Smooth muscle cell (in vitro differentiated cells): ENCODE measurements around the gene ZNF525. TPM values are rescaled to one million over a fixed set of nuclear protein-coding genes. Genes with fewer than 3 reads are reported as not detected.

ENCODE experiments used
- DNase-seq: peaks from one replicate; lab custom pipeline; 2025; ENCODE audit not compliant: unreplicated experiment; lab: John Stamatoyannopoulos, UW
- H2AFZ ChIP-seq: fragments of 200-600 bp; sonication (generic); 2 replicates; pipeline ENCODE4 v1.6.0; 2016; ENCODE audit warnings: antibody characterized with exemption, low read depth, mild to moderate bottlenecking
- H3F3A ChIP-seq: fragments of 200-600 bp; sonication (generic); 2 replicates; pipeline ENCODE4 v1.6.0; 2017; ENCODE audit warnings: antibody characterized with exemption, low read depth
- H3K27ac ChIP-seq: fragments of 200-600 bp; sonication (generic); 2 replicates; pipeline ENCODE4 v1.5.1; 2016; ENCODE audit warnings: low read depth, mild to moderate bottlenecking
- H3K27me3 ChIP-seq: fragments of 200-600 bp; sonication (generic); 2 replicates; pipeline ENCODE4 v1.6.1; 2016; ENCODE audit warnings: low read depth, mild to moderate bottlenecking
- H3K36me3 ChIP-seq: fragments of 200-600 bp; sonication (generic); 2 replicates; pipeline ENCODE4 v1.5.1; 2016; ENCODE audit warnings: low read depth
- H3K4me1 ChIP-seq: fragments of 200-600 bp; sonication (generic); 2 replicates; pipeline ENCODE4 v1.5.1; 2016; ENCODE audit warnings: low read depth
- H3K4me2 ChIP-seq: fragments of 200-600 bp; sonication (generic); 2 replicates; pipeline ENCODE4 v1.6.0; 2016; ENCODE audit warnings: mild to moderate bottlenecking
- H3K4me3 ChIP-seq: fragments of 200-600 bp; sonication (generic); 2 replicates; pipeline ENCODE4 v1.5.1; 2016; ENCODE audit warnings: mild to moderate bottlenecking
- H3K79me2 ChIP-seq: fragments of 200-600 bp; sonication (generic); 2 replicates; pipeline ENCODE4 v1.6.0; 2016; ENCODE audit warnings: low read depth, mild to moderate bottlenecking
- H3K9ac ChIP-seq: fragments of 200-600 bp; sonication (generic); 2 replicates; pipeline ENCODE4 v1.6.0; 2016; ENCODE audit warnings: low read depth
- H3K9me3 ChIP-seq: fragments of 200-600 bp; sonication (generic); replicated peaks from 2 replicates; pipeline ENCODE4 v1.5.1; 2016; ENCODE audit warnings: low read depth
- H4K20me1 ChIP-seq: fragments of 200-600 bp; sonication (generic); 2 replicates; pipeline ENCODE4 v1.6.0; 2016; ENCODE audit warnings: low read depth
- CTCF ChIP-seq: fragments of 200-600 bp; sonication (generic); IDR thresholded peaks from 2 replicates; pipeline ENCODE4 v1.5.1; 2017; ENCODE audit warnings: borderline replicate concordance, mild to moderate bottlenecking, antibody characterized with exemption; ENCODE audit not compliant: insufficient read depth, poor library complexity, severe bottlenecking
- WGBS: methylation state at CpG from one replicate; pipeline ENCODE4 v1.1.7; 2016; ENCODE audit warnings: low lambda C conversion rate; 5-methylcytosine and 5-hydroxymethylcytosine counted together
- polyA plus RNA-seq: library from polyadenylated mRNA; unstranded; fragments of >200 nt; fragmentation: Nextera tagmentation; extraction: Ambion mirVana; gene quantifications from 2 replicates; pipeline ENCODE4 v1.2.1, GENCODE V29; 2016
- small RNA-seq: library from RNA; depleted of rRNA; stranded (forward); fragments of <200 nt; gene quantifications from one replicate; pipeline ENCODE3, GENCODE V24; 2014
- total RNA-seq: library from RNA; depleted of rRNA; stranded (reverse); fragments of >200 nt; gene quantifications from 2 replicates; pipeline ENCODE4 v1.2.3, GENCODE V29; 2014

Gene ZNF525
- total and polyA plus RNA-seq, 2 experiments from 2014 or later: 1.4 to 11.7 TPM

GRCh38 chr19:53424968-53425597, 59.6 kb downstream of the ZNF525 start:
- no peak overlapping the region for H3K9ac ChIP-seq
- no peaks in the 10 kb centered on the region for H4K20me1 ChIP-seq
- 31% methylated on average over 9 of the region's 9 CpGs for WGBS
- H3K27me3 ChIP-seq: no peaks in the 10 kb centered on the region
- H3K36me3 ChIP-seq: no peaks in the 10 kb centered on the region
- DNase-seq: peak; percentile 7
- TF ChIP-seq CTCF: peak; percentile 78
- H3K4me3 ChIP-seq: no peak overlapping the region
- H3K4me2 ChIP-seq: no peak overlapping the region
- H3K27ac ChIP-seq: no peak overlapping the region
- H3F3A ChIP-seq: no peaks in the 10 kb centered on the region
- H2AFZ ChIP-seq: no peak overlapping the region
- no peaks in the 10 kb centered on the region for H3K79me2 ChIP-seq
- H3K4me1 ChIP-seq: no peaks in the 10 kb centered on the region
- H3K9me3 ChIP-seq: no peaks in the 10 kb centered on the region

- Histone ChIP-seq H3F3A (no peaks in the 10 kb centered on the region), H3K4me2 (peak within 1 kb of the TSS; percentile 100), H3K4me1 (peaks cover 13% of the 10 kb centered on the region), H3K4me3 (peak within 1 kb of the TSS; percentile 78), H3K36me3 (no peaks in the 10 kb centered on the region), H3K27me3 (no peaks in the 10 kb centered on the region), H2AFZ (peak within 1 kb of the TSS; percentile 86), H4K20me1 (peaks cover 7% of the 10 kb centered on the region), H3K27ac (peak within 1 kb of the TSS; percentile 90), H3K79me2 (peaks cover 34% of the 10 kb centered on the region), H3K9me3 (no peaks in the 10 kb centered on the region), H3K9ac (peak within 1 kb of the TSS; percentile 93)
- 1% methylated on average over 32 of the region's 46 CpGs for WGBS
- peak; percentile 21 for TF ChIP-seq CTCF
- peak; percentile 90 for DNase-seq
These were observed 66.0 kb downstream of the ZNF525 start, which contains the start of gene ZNF761 for GRCh38 chr19:53431399-53432087. Gene ZNF761 (plus strand): TSS chr19:53431984. CDS start chr19:53447269, 15,285 bp downstream.

GRCh38 chr19:53432088-53432661, 66.7 kb downstream of the ZNF525 start:
- H4K20me1 ChIP-seq: peaks cover 7% of the 10 kb centered on the region
- H3K27ac ChIP-seq: peak overlapping the region; percentile 90
- H3K4me3 ChIP-seq: peak overlapping the region; percentile 78
- peak overlapping the region; percentile 93 for H3K9ac ChIP-seq
- 1% methylated on average over 30 of the region's 30 CpGs for WGBS
- DNase-seq: peak; percentile 20
- H3K79me2 ChIP-seq: peaks cover 38% of the 10 kb centered on the region
- H3K9me3 ChIP-seq: no peaks in the 10 kb centered on the region
- H2AFZ ChIP-seq: peak overlapping the region; percentile 86
- no peaks in the 10 kb centered on the region for H3K36me3 ChIP-seq
- no peak for TF ChIP-seq CTCF
- H3K4me1 ChIP-seq: peaks cover 13% of the 10 kb centered on the region
- H3K4me2 ChIP-seq: peak overlapping the region; percentile 100
- no peaks in the 10 kb centered on the region for H3F3A ChIP-seq
- H3K27me3 ChIP-seq: no peaks in the 10 kb centered on the region

Small RNA genes within 50 kb of the gene (small RNA-seq; reads per million reads assigned to genes)
- not detected for gene RPL39P36

Other genes starting within 250 kb of the ZNF525 start
- gene ZNF415, start 232.8 kb upstream of the ZNF525 start, total RNA-seq: 14.8 and 48.7 TPM in 2 replicates
- gene ZNF415, start 232.8 kb upstream of the ZNF525 start, polyA plus RNA-seq: 6.7 and 12.4 TPM in 2 replicates
- 9.9 and 17.8 TPM in 2 replicates for gene ZNF347, start 206.7 kb upstream of the ZNF525 start, total RNA-seq
- gene ZNF347, start 206.7 kb upstream of the ZNF525 start, polyA plus RNA-seq: 4.5 and 4.7 TPM in 2 replicates
- 2.8 and 9.9 TPM in 2 replicates for gene ZNF665, start 172.3 kb upstream of the ZNF525 start, total RNA-seq
- 4.4 and 6.0 TPM in 2 replicates for gene ZNF665, start 172.3 kb upstream of the ZNF525 start, polyA plus RNA-seq
- 43.0 and 62.4 TPM in 2 replicates for gene ZNF677, start 110.8 kb upstream of the ZNF525 start, total RNA-seq
- gene ZNF677, start 110.8 kb upstream of the ZNF525 start, polyA plus RNA-seq: 25.4 and 29.7 TPM in 2 replicates
- not detected in 2 replicates for gene VN1R2, start 107.4 kb upstream of the ZNF525 start, total RNA-seq
- gene VN1R2, start 107.4 kb upstream of the ZNF525 start, polyA plus RNA-seq: not detected in 2 replicates
- not detected in 2 replicates for gene VN1R4, start 98.0 kb upstream of the ZNF525 start, total RNA-seq
- gene VN1R4, start 98.0 kb upstream of the ZNF525 start, polyA plus RNA-seq: not detected in 2 replicates
- gene ZNF845, start 32.0 kb upstream of the ZNF525 start, total RNA-seq: 9.5 and 11.2 TPM in 2 replicates
- gene ZNF845, start 32.0 kb upstream of the ZNF525 start, polyA plus RNA-seq: 2.0 and 3.1 TPM in 2 replicates
- 7.7 and 15.0 TPM in 2 replicates for gene ZNF765, start 29.4 kb downstream of the ZNF525 start, total RNA-seq
- gene ZNF765, start 29.4 kb downstream of the ZNF525 start, polyA plus RNA-seq: 3.8 and 4.3 TPM in 2 replicates
- 14.5 and 24.1 TPM in 2 replicates for gene ZNF761, start 66.3 kb downstream of the ZNF525 start, total RNA-seq
- 10.4 and 11.0 TPM in 2 replicates for gene ZNF761, start 66.3 kb downstream of the ZNF525 start, polyA plus RNA-seq
- 5.4 and 5.9 TPM in 2 replicates for gene ZNF813, start 102.0 kb downstream of the ZNF525 start, total RNA-seq
- 2.4 TPM in 2 replicates for gene ZNF813, start 102.0 kb downstream of the ZNF525 start, polyA plus RNA-seq
- 9.1 and 12.1 TPM in 2 replicates for gene ZNF331, start 172.4 kb downstream of the ZNF525 start, total RNA-seq
- 9.7 and 11.4 TPM in 2 replicates for gene ZNF331, start 172.4 kb downstream of the ZNF525 start, polyA plus RNA-seq